HG02642 (cell line): ENCODE data around the gene GPR156.
"Not testable (repeated sequence)": the region's sequence is repeated elsewhere in the genome, so short reads cannot be mapped to it uniquely, and the experiment has no call there.

ENCODE experiments used
- ATAC-seq: cut with Tn5 transposase; IDR thresholded peaks from one replicate; pipeline ENCODE4 v1.9.1; 2021; ENCODE audit warnings: mild to moderate bottlenecking; ENCODE audit not compliant: unreplicated experiment, poor library complexity

The GPR156 gene

GRCh38 chr3:120275618-120276017 lies 9.4 kb downstream of the GPR156 start:
- no peak for ATAC-seq

DNA sequence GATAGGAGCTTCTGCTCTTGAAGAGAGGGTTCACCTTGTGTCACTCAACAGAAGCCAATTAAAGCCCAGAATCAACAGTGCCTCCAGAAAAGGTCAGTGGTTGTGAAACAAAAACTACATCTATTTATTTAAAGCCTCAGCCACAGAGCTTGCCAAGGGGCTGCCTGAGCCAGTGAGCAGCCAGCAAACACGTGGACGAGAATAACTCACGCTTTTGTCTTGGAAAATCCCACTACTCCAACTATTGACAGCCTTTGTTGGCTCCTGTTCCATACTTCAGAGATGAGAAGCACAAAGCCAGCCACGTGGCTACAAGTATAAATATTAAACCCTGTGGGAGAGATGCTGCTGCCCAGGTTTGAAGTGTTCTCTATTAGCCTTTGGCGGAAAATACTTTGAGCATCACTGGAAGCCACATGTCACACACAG lies 10.3 kb downstream of the GPR156 start:
- ATAC-seq: no peak

DNA sequence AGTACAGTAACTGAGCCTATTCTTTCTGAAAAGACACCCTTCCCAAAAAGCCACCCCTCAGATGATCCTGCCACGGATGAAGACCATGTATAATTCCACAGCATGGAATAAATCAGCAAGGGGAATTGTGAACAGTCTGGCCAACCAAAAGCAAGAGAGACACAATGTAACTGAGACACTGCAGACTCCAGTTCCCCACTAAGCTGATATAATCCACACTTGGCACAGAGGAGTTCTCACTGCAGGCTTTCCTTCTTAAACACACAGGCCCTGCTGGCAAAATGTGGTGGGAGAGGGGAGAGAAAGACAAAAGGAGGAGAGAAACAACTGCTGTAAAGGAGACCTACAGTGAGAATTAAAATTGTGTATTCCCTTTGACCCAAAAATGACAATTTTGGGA lies 12.7 kb downstream of the GPR156 start:
- no peak for ATAC-seq

DNA sequence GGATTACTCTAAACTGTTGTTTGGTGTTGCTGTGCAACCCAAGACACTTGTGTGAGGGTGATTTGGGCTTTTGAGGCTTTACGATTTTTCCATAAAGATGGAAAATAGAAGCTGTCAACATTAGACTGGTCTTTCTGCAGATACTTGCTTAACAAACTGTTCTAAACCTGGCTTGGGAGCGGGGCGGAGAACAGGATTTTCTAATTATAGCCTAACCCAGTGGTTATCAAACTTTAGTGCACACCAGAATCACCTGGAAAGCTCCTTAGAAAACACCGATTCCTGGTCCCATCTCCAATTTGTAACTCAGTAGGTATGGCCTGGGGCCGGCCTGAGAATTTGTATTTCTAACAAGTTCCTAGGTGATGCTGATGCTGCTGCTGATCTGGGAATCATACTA lies 19.0 kb downstream of the GPR156 start:
- ATAC-seq: no peak

- ATAC-seq: no peak
Measured at GRCh38 chr3:120264963-120265362, 20.1 kb downstream of the GPR156 start.

DNA sequence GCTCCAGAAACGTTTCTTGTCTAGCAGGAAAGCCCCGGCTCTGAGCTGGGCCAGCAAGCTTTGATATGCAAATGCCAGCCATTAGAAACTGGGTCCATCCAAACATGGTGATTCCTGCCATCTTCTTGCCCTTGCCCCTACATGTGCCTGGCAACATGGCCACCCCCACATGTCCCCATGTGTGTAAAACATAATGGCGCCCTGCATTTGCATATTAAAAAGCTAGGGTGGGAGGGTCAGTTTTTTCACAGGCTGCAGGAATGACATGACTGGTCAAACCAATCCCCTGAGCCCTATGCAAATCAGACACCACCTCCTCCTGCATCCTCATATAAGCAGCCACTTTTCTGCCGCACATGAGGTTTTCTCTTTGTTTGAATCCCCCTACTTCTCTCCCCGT lies 21.2 kb downstream of the GPR156 start:
- ATAC-seq: no peak

GRCh38 chr3:120258009-120258408 lies 27.0 kb downstream of the GPR156 start:
- ATAC-seq: no peak

DNA sequence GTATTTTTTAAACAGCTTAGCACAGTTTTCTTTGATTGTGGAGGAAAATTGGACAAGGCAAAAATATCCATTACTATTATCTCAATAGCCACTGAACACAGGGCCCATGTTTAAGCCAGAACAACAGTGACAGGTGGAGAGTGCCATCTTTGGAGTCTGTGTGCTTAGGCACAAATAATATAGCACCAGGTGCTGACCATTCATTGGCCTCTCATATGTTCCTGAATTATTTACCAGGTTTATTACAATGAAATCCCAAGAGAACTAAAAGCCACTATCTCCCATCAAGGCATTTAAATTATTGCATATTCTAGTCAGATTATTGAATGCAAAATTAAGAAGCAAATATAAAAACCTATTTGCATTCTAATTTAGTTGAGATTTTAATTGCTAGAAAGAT lies 39.6 kb downstream of the GPR156 start:
- ATAC-seq: no peak

- no peak for ATAC-seq
Measured at GRCh38 chr3:120244834-120245225, 40.2 kb downstream of the GPR156 start.

- ATAC-seq: no peak
Measured at GRCh38 chr3:120239644-120240043, 45.4 kb downstream of the GPR156 start.

DNA sequence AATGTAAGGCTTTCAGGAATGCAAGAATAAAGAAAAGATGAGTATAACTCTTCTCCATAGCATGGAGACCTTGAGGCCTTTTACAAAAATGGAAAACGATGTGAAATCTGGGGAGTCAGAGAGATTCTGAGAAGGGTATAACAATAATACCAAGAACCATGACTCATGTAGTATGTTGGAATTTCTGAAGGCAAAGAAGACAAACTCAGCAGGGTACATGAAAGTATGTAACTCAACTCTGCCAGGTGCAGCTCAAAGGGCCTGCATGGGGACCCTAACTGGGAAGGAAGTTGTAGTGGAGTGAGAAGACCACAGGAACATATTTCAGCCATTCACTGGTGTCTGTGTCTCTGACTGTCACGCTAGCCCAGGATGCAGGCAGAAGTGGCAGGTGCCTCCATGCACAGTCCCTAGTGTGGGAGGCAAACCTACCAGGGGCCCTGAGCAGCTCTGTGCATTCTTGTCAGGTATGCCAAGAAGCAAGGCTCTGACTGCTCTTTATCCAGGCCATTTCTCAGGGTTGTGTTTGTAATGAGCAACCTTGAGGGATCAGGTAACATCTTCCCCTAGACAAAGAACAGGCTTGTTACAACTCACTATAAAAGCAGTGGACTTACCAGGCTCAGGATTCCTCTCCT lies 57.2 kb downstream of the GPR156 start:
- ATAC-seq: no peak

DNA sequence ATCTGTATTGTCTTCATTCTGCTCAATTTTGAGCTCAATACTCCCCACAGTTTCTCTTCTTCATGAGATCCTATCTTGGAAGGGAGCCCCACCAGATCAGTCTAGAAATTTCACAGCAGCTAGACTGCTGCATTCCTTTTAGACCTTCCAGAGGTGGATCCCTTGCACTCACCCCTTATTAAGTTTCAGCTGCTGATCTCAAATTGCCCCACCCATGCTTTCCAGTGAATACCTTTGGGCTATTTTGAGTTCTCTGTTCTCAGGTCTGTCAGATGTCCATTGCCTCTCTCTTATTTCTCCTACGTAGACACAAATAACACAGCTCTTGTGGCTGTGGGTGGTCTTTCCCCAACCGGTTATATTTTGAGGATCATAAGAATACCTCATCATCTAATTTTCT lies 60.8 kb downstream of the GPR156 start:
- ATAC-seq: no peak

- no peak for ATAC-seq
Measured at GRCh38 chr3:120218981-120219380, 66.0 kb downstream of the GPR156 start.

GRCh38 chr3:120216633-120217032 lies 68.4 kb downstream of the GPR156 start:
- not testable (repeated sequence) for ATAC-seq

- ATAC-seq: no peak
Measured at GRCh38 chr3:120214176-120214575, 70.8 kb downstream of the GPR156 start.

GRCh38 chr3:120212505-120212904 lies 72.5 kb downstream of the GPR156 start:
- ATAC-seq: no peak

DNA sequence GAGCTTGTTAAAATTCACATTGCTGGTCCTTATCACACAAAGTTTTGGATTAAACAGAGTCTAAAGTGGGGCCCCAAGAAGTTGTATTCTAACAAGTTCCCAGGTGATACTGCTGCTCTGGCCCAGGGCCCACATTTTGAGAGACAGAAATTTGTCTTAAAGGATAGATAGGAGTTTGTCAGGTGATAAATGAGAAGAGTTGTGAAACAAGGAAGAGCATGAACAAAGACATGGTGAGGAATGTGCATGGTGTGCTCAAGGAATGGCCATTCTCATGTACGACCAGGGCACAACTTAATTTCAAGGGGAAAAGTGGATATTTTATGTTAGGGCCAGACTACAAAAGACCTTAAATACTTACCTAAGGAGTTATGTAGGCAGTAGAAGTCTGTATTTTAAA lies 75.6 kb downstream of the GPR156 start:
- no peak for ATAC-seq

DNA sequence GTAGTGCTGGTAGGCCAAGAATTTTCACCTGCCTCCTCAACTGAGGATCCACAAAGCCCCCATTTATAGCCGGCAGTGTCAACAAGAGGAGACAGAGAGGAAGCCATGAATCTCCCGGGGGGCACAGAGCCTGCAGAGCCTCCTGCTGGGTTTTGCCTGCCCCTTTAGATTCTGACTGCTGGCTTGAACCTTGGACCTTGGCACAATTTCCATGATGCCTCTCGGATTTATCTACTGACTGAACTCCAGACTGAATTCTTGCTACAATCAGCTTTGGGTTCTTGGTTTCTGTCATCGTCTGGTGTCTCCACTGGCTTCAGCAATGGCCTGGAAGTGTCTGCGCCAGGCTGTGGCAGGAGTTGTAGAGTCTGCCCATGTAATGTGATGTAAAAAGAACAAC lies 80.7 kb downstream of the GPR156 start:
- ATAC-seq: no peak

DNA sequence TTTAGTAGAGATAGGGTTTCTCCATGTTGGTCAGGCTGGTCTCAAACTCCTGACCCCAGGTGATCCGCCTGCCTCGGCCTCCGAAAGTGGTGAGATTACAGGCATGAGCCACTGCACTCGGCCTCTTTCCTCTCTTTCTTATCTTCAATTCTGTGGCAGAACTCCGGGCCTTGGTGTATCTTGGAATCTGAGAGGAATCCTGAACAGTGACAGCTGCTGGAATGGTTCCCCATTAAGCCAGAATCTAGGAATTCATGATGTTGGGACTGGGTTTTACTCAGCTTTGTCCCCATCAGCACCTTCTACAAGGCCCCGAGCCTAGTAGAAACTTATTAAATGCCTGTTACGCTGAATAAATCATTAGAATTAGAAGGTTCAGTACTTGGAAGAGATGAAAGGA lies 81.4 kb downstream of the GPR156 start:
- no peak for ATAC-seq

DNA sequence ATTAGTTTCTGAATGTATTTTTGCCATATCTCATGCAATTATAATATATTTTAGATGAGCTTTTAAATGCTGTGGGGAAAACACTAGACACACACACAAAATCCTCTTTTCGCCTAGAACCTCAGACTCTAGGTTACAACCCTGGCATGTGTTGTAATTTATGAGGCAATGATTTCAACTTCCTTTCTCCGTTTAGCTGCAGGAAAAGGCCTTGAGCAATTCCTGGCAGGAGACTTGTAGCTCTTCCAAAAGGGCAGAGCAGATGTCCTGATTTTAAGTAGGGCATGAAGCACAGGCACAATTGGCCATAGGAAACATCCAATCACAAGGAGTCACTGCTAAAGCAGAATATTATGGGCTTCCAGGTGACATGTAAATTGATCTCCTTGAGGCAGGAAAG lies 82.0 kb downstream of the GPR156 start:
- ATAC-seq: no peak

DNA sequence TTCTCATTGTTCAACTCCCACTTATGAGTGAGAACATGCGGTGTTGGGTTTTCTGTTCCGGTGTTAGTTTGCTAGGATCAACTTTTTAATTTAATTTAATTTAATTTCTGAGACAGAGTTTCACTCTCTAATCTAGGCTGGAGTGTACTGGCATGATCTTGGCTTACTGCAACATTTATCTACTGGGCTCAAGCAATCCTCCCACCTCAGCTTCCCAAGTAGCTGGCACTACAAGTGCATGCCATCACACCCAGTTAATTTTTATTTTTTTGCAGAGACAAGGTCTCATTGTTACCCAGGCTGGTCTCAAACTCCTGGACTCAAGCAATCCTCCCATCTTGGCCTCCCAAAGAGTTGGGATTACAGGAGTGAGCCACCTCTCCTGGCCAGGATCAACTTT lies 82.7 kb downstream of the GPR156 start:
- ATAC-seq: no peak

GRCh38 chr3:120200493-120201235 lies 84.4 kb downstream of the GPR156 start:
- no peak for ATAC-seq
